Stimulated activated CD4-positive, alpha-beta T cell treated with anti-CD3 and anti-CD28 coated beads, Interleukin-4, amount 100 ng/mL, for 48 hours (primary cell): ENCODE results near the gene BEND6.
"Not testable (repeated sequence)": the region's sequence is repeated elsewhere in the genome, so short reads cannot be mapped to it uniquely, and the experiment has no call there.

Experiments
- DNase-seq, 2 donors: peaks; one replicate each; pipeline ENCODE4 v3.0.0-alpha.2; 2020; ENCODE audit warnings: low read depth in 2 of 2

Gene BEND6

DNA sequence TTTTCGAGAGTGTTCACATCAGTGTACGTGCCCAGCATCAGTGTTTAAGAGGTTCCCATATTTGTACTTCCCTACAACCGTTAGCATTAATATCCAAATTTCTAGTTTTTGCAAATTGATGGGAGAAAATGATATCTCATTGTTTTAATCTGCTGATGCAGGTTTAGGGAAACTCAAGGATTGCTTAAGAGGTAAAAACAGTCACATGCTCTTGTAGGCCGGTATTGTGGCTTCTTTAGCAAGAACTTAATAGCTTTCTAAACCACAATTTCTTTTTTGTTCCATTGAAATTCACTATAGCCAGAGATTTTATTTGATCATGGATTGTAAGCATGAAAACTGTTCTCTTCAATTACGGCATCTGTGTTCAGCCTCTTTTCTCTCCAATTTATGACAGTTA lies 29.5 kb downstream of the BEND6 start:
- no peak for DNase-seq

- DNase-seq, result no peak
These were observed 30.0 kb downstream of the BEND6 start for GRCh38 chr6:56984884-56985283.

- no peak for DNase-seq
These were observed 31.7 kb downstream of the BEND6 start for GRCh38 chr6:56986611-56987010.

- no peak for DNase-seq
These were observed 33.2 kb downstream of the BEND6 start for GRCh38 chr6:56988145-56988544.

DNA sequence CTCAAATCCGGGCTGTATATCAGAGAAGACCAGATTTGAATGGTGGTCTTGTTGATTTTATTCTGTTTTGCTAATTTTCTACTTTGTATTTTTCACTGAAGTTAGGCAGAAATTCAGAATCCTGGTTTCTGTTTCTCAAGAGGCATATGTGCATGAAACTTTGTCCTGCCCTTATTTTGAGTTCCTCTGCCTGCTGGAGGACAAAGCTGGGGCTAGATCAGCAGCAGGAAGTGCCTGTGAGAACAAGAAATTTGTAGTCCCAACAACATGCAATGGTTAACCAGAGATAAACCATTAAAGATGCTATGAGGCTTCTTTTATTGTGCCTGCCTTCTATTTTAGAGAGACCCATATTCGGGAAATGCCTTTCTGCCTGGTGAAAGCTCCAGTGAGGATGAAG lies 37.1 kb downstream of the BEND6 start:
- no peak for DNase-seq

- DNase-seq, result no peak
These were observed 37.8 kb downstream of the BEND6 start for GRCh38 chr6:56992703-56993102.

GRCh38 chr6:56995347-56995902 lies 40.5 kb downstream of the BEND6 start:
- no peak for DNase-seq

DNA sequence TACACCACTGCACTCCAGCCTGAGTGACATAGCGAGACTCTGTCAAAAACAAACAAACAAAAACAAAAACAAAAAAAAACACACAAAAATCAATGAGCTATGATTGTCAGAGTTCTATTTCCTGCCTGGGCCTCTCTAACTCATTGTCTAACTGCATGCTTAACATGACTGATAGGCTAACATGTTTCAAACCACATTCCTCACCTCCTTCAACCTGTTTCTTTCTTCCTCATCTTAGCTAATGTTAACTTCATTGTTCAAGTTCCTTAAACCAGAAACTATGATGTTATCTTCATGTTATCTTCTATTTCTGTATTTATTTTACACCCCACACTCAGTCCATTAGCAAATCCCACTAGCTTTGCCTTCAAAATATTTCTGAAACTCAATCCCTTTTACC lies 41.5 kb downstream of the BEND6 start:
- DNase-seq, result no peak

DNA sequence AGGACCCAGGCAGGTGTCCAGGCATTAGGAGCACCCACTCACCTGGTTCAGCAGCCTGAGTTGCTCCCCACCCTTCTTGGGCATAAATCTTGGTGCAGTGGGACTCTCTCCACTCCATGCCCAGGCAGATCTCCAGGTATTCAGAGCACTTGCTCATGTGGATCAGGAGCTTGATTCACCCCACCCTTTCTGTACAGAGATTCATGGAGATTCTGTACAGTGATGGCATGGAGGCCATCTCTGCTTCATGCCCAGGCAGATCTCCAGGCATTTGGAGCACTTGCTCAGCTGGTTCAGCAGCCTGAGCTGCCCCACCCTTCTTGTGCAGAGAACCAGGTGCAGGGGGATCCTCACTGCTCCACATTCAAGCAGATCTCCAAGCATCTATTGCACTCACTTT lies 44.1 kb downstream of the BEND6 start:
- DNase-seq, result no peak

GRCh38 chr6:56999748-57000147 lies 44.8 kb downstream of the BEND6 start:
- not testable (repeated sequence) for DNase-seq

- DNase-seq, result no peak
These were observed 47.3 kb downstream of the BEND6 start for GRCh38 chr6:57002197-57002596.

DNA sequence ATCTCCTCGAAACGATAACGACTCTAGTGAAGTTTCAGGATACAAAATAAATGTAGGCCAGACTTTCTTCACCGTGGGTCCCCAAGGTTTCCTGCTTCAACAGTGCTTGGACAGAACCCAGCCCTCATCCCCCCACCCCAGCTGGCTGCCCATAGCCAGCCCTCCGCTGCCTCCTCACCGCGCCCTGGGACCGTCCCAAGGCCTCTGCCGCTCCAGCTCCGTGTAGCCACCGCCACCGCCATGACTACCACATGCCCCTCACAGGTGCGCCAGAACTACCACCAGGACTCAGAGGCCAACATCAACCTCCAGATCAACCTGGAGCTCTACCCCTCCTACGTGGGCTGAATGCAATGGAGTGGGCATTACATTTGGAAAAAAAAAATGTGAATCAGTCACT lies 49.4 kb downstream of the BEND6 start:
- no peak for DNase-seq

DNA sequence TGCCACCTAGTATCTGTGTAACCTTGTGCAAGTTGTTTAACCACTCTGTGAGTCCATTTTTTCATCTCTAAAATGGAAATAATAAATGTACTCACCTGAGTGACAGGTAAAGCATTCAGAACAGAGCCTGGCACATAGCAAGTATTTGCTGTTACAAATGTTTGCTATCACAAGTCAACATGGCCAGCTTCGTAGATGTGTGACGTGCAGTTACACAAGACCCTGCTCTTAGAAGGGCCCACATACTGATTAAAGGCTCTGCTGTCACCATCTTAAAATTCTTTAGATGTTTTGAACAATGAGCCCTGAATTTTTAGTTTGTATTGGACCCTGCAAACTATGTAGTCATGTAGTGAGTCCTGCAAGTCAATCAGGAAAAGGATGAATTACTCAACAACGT lies 51.2 kb downstream of the BEND6 start:
- no peak for DNase-seq

DNA sequence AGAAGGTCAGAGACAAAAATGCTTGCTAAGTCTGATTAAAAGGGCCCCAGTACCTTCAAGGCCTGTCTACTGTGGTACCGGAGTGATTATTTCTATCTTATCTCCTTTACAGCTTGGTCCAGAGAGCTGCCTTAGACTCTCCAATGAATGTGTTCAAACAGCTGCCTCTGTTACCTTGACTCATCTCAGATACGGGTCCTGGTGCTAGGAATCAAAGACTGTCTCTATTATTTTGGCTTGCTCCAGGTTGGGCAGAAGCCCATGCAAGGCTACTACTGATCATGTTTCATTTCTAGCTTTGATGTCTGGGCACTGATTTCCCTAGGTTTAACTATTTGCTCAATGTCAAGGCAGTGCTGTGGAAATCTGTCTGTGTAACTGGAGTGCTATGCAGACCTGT lies 53.2 kb downstream of the BEND6 start:
- DNase-seq, result not testable (repeated sequence)

DNA sequence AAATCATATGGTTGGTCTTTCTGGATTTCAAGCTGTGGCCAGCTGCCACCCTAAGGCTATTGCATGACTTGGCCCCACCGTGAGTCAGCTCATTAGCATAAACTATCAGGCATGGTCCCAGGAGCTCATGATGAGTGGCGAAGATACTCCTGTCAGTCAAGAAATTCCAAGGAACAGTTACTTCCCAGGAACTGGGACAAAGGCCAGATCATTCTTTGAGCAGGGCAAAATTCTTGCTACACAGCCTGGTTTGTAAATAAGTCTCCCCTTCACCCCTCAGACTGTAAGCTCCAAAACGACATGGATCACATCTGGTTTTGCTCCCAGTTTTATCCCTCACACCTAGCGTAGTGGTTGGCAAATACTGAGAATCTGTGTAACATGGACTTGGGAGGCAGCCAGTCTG lies 58.6 kb downstream of the BEND6 start:
- no peak for DNase-seq

GRCh38 chr6:57017069-57017468 lies 62.2 kb downstream of the BEND6 start:
- no peak for DNase-seq

DNA sequence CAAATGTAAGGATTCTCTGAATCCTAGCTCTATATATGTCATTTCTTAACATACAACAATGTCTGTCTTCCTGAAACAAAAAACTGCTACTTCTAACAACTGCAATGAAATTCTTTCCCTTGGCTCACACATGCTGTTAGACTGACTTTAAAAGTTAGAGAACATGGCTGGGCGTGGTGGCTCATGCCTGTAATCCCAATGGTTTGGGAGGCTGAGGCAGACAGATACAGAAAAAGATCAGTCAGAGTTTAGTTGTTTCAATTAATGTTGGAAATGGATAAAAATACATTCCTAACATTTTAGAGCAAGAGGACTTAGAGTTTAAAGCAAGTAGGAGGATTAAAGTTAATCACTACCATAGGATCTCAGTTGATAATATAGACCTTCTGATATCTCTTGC lies 62.9 kb downstream of the BEND6 start:
- no peak for DNase-seq

DNA sequence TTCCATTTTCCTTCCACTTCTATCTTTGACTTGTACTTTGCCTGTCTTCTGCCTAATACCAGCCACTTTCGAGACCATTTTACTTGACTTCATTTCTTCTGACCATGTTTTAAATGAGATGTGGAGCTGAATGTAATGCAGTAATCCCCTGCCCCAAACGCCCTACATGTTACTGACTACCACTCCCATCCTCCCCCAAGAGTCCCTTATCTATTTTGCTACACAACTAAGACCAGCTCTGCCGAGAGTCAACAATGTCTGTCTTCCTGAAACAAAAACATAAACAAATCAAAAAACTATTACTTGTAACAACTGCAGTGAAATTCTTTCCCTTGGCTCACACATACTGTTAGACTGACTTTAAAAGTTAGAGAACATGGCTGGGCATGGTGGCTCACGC lies 64.5 kb downstream of the BEND6 start:
- no peak for DNase-seq

DNA sequence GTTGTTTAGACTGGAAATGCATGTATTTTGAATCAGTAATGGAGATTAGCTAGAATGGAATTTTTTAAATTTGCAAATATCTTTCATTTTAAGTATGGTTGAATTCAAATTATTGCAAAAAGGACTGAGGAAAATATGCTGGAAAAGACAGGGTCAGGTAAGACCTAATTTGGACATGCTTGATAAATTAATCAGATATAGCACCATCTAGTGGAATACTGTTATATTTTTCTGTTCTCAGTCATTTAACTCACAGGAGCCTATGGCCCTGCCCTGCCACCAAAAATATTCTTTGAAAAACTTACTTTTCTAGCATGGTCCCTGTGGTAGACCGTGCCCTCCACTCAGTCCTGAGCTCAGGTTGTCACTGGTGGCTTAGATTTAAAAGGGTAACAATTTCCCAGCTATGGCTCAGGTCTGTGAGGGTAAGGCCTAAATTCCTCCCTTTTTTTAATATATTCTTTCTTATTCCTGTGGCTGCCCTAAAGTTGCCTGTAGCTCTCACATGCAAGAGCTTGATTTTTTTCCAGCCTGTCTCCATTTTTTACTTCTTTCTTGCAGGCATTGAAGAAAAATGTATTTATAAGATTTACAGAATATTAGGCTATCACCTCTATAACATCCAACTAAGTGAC lies 66.3 kb downstream of the BEND6 start:
- DNase-seq, result no peak

DNA sequence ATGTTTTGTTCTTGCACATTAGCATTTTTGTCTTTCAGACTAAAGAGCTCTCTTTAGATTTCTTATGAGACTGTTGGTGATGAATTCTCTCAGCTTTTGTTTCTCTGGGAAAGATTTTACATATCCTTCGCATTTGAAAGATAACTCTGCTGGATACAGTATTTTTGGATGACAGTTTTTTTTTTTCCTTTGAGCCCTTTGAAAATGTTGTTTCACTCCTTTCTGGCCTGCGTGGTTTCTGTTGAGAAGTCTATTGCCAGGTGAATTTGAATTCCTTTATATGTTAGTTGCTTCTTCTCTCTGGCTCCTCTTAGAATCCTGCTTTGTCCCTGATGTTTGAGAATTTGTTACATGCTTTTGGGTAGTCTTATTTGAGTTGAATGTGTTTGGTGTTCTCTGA lies 69.4 kb downstream of the BEND6 start:
- no peak for DNase-seq

DNA sequence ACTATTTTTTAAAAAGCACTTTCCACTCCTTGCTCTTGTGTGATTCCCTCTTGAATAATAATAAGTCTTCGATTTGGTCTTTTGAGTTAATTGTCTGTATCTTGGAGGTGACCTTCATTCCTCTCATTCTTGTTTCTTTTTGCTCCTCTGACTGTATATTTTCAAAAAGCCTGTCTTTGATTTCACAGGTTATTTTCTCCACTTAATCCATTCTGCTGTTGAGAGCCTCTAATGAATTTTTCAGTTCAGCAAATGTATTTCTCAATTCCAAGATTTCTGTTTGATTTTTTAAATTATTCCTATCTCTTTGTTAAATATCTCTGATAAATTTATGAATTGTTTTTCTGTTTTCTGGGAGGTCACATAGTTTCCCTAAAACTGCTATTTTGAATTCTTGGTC lies 69.9 kb downstream of the BEND6 start:
- DNase-seq, result no peak

- no peak for DNase-seq
These were observed 71.1 kb downstream of the BEND6 start for GRCh38 chr6:57026001-57026400.

DNA sequence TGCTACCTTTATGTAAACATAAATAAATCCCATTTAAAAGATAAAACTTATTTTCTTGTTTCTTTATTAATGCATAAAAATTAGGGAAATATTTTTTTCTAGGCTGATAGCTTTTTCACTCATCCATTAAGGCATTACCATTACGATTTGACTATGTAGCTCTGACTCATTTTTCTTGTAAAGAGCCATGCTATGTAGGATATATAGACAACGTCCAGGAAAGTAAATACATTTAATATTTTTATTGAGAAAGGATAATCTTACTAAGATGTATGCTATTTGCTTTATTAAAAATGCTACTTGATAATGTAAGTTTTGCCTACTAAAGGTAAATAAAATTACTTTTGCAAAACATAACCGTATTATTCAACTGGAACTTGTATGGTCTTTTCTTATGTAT lies 72.4 kb downstream of the BEND6 start:
- DNase-seq, result no peak

DNA sequence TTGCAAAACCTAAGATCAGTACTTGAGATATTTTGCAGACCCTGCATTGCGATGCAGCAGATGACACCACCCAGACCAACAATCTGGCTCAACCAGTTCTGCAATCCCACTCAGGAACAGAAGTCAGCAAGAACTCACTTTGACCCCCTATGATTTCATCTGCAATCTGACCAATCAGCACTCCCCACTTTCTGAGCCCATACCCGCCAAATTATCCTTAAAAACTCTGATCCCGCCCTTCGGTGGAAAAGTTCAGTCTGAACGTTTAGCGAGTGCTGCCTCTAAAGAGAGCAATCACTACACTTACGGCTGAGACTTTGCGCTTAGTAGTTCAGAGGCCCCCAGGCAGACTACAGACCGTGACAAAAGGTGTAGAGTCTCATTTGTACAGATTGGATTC lies 74.3 kb downstream of the BEND6 start:
- no peak for DNase-seq
